ENCODE data around the gene C19orf44.
A peak's percentile ranks its signal among the peaks of the same experiment; 100 is the strongest.
"Not testable (repeated sequence)": the region's sequence is repeated elsewhere in the genome, so short reads cannot be mapped to it uniquely, and the experiment has no call there.

Gene C19orf44

GRCh38 chr19:16535381-16535780, 39.2 kb downstream of the C19orf44 start:
- DNase-seq (ENCODE audit: low read depth in 2 of 2), result no peak

GRCh38 chr19:16536130-16536529, 39.9 kb downstream of the C19orf44 start:
- no peak for DNase-seq (ENCODE audit: low read depth in 2 of 2)

GRCh38 chr19:16537111-16537510, 40.9 kb downstream of the C19orf44 start:
- DNase-seq (ENCODE audit: low read depth in 2 of 2), result no peak

DNA sequence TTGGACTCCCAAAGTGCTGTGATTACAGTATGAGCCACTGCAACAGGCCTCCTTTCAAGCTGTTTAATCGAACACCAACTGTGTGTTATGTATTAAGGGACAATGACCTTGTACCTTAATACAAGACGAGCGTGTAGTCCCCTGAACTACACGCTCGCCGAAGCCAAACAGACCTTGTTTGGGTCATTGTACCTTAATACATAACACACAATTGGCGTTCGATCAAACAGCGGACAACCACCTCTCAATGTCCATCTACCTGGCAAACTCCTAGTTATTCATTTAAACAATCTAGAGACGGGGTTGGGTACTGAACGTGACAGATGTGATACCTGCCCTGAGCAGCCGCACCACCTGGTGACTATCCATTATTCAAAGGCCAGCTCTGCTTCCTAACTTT, 44.8 kb downstream of the C19orf44 start:
- no peak for DNase-seq (ENCODE audit: low read depth in 2 of 2)

DNA sequence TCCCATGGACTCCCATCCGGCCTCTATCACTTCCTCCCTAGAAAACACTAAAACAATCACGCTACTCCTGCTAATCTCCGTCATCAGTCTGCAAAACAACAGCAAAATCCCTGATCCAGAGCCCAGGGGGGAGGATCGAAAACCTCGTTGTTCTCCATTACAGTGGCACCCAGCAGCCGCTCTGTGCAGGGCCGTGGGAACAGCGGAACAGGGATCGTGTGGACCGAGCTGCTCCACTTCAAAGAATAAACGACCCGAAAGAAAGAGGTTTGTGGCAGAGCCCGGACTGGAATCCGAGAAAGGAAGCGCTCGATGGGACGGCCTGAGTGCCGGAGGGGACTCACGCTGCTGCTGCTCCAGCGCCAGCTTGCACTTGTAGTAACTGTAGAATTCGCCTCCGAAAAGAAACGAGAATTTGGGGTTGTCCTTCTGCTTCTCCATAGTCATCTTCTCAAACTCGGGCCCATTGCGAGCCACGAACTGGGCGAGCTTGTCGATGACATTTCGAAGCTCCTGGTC, 45.4 kb downstream of the C19orf44 start:
- no peak for DNase-seq (ENCODE audit: low read depth in 2 of 2)

DNA sequence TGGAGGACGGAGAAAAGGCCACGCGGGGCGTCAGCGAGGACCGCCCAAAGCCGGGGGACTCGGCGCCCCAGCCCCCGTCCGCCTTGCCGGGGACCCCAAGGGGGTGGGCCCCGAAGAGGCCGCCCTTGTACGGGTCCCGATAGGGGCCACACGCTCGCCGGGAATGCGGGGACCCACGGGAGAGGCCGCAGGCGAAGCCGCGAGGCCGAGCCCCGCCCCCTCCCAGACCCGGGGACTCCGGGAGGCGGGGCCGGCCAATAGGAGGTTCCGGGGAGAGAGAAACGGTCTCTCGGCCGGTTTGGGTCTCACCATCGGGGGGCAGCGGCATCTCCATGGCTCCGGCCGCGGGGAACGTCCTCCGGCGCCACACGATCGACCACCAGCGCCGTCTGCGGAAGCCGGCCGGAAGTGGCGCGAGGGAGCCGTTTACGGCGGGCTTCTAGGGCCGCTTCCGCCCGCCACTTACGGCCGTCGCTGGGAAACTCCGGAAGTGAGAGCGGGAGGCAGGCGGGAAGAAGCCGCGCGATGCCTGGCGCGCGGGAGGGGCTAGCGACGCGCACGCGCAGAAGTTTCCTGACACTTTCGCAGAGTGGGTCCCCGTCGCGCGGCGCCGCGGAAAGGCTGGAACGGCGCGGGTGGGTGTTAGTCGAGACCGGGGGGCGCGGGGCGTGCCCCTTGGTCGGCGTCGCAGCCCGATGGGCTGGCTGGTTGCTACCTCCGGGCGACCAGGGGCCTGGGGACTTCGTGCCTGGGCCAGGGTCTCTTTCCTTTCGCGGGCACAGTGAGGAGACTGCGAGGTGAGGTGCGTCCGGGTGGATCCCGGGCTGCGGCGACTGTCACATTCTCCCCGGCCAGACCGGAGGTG, 46.1 kb downstream of the C19orf44 start, which contains the start of gene CHERP:
CHERP (minus strand) TSS at position 393 of the 865 bp plus-strand sequence; CDS start at position 334, 59 bp downstream.
- peak; percentile 91 to 93 for DNase-seq (ENCODE audit: low read depth in 2 of 2)

GRCh38 chr19:16542910-16543472, 46.8 kb downstream of the C19orf44 start:
- DNase-seq (ENCODE audit: low read depth in 2 of 2), result no peak

DNA sequence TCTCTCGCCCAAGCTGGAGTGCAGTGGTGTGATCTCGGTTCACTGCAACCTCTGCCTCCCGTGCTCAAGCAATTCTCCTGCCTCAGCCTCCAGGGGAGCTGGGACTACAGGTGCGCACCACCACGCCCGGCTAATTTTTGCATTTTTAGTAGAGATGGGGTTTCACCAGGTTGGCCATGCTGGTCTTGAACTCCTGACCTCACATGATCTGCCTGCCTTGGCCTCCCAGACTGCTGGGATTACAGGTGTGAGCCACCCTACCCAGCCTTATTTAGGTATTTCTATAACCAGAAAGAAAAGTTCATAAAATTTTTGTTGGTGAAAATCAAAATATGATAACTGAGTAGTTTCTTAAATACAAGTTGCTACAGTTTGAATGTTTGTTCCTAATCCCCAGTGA, 47.5 kb downstream of the C19orf44 start:
- DNase-seq (ENCODE audit: low read depth in 2 of 2), result not testable (repeated sequence)

DNA sequence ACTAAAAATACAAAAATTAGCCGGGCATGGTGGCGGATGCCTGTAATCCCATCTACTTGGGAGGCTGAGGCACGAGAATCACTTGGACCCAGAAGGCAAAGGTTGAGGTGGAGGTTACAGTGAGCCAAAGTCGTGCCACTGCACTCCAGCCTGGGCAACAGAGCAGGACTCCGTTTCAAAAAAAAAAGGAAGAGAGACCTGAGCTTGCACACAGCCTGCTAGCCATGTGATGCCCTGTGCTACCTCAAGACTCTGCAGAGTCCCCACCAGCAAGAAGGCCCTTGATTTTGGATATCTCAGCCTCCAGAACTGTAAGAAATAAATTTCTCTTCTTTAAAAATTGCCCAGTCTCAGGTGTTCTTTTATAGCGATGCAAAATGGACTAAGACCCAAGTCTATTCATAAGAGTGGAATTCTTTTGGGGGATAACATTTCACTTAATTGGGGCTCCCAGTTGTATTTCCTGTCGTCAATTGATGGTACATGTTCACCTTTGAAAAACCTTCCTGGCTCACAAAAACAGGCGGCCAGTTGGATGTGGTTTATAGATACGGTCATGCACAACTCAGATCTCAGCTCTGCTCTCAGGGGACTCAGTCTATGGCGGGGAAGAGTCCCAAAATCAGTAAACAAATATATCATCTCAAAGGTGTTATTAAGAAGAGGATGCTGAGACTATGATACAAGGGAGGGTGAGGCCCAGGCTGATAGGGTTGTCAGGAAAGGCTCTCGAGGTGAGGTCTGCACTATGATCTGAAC, 48.5 kb downstream of the C19orf44 start:
- DNase-seq (ENCODE audit: low read depth in 2 of 2), result no peak

DNA sequence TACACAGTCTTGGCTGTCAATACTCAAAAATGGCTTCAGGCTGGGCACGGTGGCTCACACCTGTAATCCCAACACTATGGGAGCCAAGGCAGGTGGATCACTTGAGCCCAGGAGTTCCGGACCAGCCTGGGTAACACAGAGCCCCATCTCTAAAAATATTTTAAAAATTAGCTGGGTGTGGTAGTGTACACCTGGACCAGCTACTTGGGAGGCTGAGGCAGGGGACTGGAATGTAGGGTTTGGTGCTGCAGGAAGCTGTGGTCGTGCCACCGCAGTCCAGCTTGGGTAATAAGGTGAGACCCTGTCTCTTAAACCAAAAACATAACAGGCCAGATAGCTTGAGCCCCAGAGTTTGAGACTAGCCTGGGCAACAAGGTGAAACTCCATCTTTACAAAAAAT, 52.8 kb downstream of the C19orf44 start:
- no peak for DNase-seq (ENCODE audit: low read depth in 2 of 2)

DNA sequence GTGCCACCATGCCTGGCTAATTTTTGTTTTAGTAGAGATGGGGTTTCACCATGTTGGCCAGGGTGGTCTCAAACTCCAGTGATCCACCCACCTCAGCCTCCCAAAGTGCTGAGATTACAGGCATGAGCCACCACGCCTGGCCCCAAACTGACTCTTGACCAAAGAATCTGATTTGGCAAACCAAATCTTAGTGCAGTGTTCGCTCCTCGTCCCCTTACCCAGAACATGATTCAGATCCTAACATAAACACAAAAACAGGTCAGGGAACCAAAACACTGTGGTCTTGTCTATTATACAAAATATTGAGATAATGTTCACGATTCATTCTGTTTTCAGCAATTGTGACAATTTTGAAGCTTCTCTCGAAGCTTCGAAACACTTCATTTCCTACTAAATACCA, 55.7 kb downstream of the C19orf44 start:
- not testable (repeated sequence) for DNase-seq (ENCODE audit: low read depth in 2 of 2)

- DNase-seq (ENCODE audit: low read depth in 2 of 2), result no peak
Observed at GRCh38 chr19:16554776-16555175, 58.6 kb downstream of the C19orf44 start.

DNA sequence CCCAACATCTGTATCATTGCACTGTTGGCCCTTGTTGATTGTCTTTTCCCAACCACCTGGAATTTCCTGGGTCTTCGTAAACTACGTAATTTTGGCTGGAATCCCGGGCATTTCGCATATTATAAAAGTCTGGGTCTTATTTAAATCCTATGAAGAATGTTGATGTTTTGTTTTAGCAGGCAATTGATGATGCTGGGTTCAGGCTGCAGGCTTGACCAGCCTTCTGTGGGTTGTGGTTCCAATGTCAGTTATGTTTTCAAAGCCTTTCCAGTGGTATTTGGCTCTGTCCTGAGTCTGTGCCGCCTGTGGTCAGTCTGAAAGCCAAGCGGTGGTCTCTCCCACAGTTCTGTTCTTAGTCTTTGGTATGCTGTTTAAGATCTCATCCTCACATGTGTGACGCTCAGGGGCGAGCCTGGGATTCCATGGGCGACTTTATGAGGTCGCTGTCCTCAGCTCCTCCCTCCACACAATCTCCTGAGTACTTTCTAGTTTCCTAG, 63.6 kb downstream of the C19orf44 start:
- no peak for DNase-seq (ENCODE audit: low read depth in 2 of 2)

DNA sequence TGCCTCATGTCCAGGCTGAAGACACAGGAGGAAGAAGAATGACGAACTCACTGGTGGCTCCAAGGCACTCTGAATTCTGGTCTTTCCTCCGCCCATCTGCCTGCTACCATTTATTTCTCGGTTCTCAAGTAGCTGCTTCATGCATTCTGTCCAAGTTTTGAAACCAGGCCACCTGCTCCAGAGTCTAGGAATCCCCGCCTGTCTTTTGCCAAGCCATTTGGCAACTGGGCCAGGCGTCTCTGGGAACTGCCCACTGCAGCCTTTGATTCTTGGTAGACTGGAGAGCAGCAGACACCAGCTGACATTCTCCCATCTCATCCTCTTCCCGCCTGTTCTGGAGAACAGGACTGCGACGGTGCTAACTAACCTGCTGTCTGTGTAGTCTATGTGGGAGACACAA, 65.2 kb downstream of the C19orf44 start:
- no peak for DNase-seq (ENCODE audit: low read depth in 2 of 2)

DNA sequence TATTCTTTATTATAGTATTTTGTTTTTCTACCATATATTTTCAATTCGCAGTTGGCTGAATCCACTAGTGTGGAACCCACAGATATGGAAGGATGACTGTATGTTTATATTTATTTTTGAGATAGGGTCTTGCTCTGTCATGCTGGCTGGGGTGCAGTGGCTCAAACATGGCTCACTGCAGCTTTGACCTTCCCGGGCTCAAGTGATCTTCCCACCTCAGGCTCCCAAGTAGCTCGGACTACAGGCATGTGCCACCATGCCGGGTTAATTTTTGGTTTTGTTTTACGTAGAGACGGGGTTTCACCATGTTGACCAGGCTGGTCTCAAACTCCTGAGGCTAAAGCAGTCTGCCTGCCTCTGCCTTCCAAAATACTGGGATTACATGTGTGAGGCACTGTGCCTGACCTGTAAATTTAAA, 66.4 kb downstream of the C19orf44 start:
- DNase-seq (ENCODE audit: low read depth in 2 of 2), result no peak

DNA sequence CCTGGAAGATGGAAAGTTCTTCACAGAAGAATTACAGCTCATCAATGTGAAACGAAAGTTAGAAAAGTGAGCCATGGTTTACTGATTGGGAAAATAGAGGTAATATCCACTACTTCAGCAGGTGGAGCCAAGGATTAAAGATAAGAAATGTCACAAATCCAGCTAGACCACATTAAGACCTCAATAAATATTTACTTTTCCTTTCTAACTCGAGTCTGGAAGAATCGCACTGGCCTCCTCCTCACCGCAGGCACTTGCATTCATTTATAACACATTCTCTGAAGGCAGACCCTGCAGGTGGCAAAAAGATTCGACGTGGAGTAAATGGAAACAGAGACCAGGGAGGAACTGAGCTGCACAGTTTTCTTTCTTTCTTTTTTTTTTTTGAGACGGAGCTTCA, 68.6 kb downstream of the C19orf44 start:
- DNase-seq (ENCODE audit: low read depth in 2 of 2), result no peak

- peak in 1 of 2 donors; percentile 52 for DNase-seq (ENCODE audit: low read depth in 2 of 2)
Observed at GRCh38 chr19:16566161-16566560, 70.0 kb downstream of the C19orf44 start.

GRCh38 chr19:16566702-16567101, 70.5 kb downstream of the C19orf44 start:
- DNase-seq (ENCODE audit: low read depth in 2 of 2), result no peak

DNA sequence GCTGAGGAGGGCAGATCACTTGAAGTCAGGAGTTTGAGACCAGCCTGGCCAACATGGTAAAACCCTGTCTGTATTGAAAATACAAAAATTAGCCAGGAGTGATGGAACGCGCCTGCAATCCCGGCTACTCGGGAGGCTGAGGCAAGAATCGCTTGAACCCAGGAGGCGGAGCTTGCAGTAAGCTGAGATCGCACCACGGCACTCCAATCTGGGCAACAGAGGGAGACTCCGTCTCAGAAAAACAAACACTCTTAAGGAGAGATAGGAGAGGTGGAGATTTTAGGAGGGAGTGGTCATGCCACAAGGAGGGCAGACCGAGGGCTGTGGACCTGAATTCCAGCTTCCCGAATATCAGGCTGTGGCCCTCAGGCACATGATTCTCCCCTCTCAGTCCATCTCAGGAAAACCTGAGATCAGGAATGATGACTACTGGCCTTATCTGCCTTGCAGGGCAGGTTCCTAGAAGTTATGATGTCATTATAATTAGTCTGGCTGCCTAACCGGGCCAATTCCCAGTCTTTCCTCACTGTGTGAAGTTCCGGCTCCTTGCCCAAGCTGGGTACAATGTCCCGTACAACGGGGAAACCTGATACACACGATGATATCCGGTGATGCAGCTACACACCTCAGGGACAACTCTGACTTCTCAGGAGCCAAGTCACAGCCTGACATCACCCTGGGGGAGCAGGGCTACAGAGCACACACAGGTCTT, 73.6 kb downstream of the C19orf44 start:
- no peak for DNase-seq (ENCODE audit: low read depth in 2 of 2)
